ENCODE results near the gene LPP. TPM values are rescaled to one million over a fixed set of nuclear protein-coding genes. Genes with fewer than 3 reads are reported as not detected.

The LPP gene
- total RNA-seq, 6 donors from 2014 or later, result 86.0 to 196 (median 160) TPM

DNA sequence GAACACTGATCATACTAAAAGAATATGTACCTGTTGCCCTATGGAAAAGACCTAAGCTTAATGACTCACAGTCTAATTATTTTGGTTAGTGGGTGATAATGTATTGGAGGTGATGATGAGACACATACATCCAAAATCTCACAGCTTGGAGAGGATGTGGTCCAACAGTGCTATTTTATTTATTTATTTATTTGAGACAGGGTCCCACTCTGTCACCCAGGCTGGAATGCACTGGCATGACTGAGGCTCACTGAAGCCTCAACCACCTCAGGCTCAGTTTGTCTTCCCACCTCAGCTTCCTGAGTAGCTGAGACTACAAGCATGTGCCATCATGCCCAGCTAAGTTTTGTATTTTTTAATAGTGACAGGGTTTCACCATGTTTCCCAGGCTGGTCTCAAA is 35.0 kb downstream of the LPP start:
- TF ChIP-seq EP300 (IDR thresholded peaks at IDR 0.05) (no peak), POLR2AphosphoS5 (IDR thresholded peaks at IDR 0.05) (no peak), POLR2A (IDR thresholded peaks at IDR 0.05) (no peak)
- TF ChIP-seq, protein P1, sequence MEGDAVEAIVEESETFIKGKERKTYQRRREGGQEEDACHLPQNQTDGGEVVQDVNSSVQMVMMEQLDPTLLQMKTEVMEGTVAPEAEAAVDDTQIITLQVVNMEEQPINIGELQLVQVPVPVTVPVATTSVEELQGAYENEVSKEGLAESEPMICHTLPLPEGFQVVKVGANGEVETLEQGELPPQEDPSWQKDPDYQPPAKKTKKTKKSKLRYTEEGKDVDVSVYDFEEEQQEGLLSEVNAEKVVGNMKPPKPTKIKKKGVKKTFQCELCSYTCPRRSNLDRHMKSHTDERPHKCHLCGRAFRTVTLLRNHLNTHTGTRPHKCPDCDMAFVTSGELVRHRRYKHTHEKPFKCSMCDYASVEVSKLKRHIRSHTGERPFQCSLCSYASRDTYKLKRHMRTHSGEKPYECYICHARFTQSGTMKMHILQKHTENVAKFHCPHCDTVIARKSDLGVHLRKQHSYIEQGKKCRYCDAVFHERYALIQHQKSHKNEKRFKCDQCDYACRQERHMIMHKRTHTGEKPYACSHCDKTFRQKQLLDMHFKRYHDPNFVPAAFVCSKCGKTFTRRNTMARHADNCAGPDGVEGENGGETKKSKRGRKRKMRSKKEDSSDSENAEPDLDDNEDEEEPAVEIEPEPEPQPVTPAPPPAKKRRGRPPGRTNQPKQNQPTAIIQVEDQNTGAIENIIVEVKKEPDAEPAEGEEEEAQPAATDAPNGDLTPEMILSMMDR (IDR thresholded peaks at IDR 0.05), result no peak
- no peak overlapping the region for H3K4me3 ChIP-seq
- H3K9me3 ChIP-seq, result no peaks in the 10 kb centered on the region
- no peaks in the 10 kb centered on the region for H3K27me3 ChIP-seq
- peaks cover 0 to 19% (median 0%) of the 10 kb centered on the region in 4 donors for H3K36me3 ChIP-seq
- H3K27ac ChIP-seq, result no peak overlapping the region
- H3K4me1 ChIP-seq, result peaks cover 22 to 33% (median 26%) of the 10 kb centered on the region in 4 donors
- no peak for DNase-seq
- no peak for ATAC-seq (ENCODE audit: low FRiP score in 2 of 2)

DNA sequence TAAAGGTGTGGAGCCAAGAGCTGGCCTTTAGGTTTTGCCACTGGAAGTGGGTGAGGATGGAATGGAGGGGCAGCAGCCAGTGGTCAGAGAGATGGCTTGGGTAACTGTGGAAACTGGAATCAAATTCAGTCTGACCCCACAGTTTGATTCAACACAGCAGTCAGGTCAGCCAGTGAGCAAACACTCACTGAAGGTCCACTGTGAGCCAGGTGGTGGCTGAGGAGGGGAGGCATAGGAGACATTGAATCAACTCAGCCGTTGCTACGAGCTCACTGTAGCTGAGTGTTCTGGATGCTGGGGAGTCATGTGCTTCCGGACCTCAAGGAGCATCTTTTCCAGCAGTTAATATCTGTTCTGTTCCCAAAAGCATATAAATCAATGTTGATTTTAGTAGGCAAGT is 37.5 kb downstream of the LPP start:
- TF ChIP-seq POLR2A (IDR thresholded peaks at IDR 0.05) (no peak), EP300 (IDR thresholded peaks at IDR 0.05) (no peak), POLR2AphosphoS5 (IDR thresholded peaks at IDR 0.05) (no peak)
- TF ChIP-seq, protein P1 (IDR thresholded peaks at IDR 0.05), result no peak
- peaks cover 0 to 19% (median 0%) of the 10 kb centered on the region in 4 donors for H3K36me3 ChIP-seq
- H3K27me3 ChIP-seq, result no peaks in the 10 kb centered on the region
- DNase-seq, result no peak
- no peaks in the 10 kb centered on the region for H3K9me3 ChIP-seq
- H3K27ac ChIP-seq, result no peak overlapping the region
- peaks cover 10 to 19% (median 17%) of the 10 kb centered on the region in 4 donors for H3K4me1 ChIP-seq
- no peak for ATAC-seq (ENCODE audit: low FRiP score in 2 of 2)
- WGBS, 2 donors, result 96 to 98% methylated on average over 3 of the region's 3 CpGs
- H3K4me3 ChIP-seq, result no peak overlapping the region

DNA sequence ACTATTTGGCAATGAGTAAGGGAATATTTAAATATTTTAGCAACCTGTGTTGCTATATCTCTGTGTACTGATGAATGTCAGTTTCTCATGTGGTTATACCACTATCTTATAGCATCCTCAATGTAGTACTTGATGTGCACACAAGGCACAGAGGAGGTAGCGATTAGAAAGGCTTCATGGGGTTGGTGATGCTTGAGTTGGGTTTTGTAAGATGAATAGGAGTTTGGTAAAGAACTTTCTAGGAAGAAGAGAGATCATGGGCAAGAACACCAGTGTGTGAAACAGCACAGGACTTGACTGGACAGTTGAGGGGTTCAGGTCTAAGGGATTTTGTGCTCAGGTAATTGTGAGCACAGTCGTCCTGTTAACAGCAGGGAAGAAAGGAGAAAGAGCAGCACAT is 38.1 kb downstream of the LPP start:
- TF ChIP-seq EP300 (IDR thresholded peaks at IDR 0.05) (no peak), POLR2AphosphoS5 (IDR thresholded peaks at IDR 0.05) (no peak), POLR2A (IDR thresholded peaks at IDR 0.05) (no peak)
- TF ChIP-seq, protein P1 (IDR thresholded peaks at IDR 0.05), result no peak
- peaks cover 6 to 13% (median 12%) of the 10 kb centered on the region in 4 donors for H3K4me1 ChIP-seq
- H3K4me3 ChIP-seq, result no peak overlapping the region
- no peak overlapping the region for H3K27ac ChIP-seq
- no peaks in the 10 kb centered on the region for H3K9me3 ChIP-seq
- H3K27me3 ChIP-seq, result no peaks in the 10 kb centered on the region
- DNase-seq, result no peak
- 94 to 97% methylated on average over 2 of the region's 2 CpGs for WGBS, 2 donors
- H3K36me3 ChIP-seq, result peaks cover 0 to 19% (median 0%) of the 10 kb centered on the region in 4 donors
- no peak for ATAC-seq (ENCODE audit: low FRiP score in 2 of 2)

DNA sequence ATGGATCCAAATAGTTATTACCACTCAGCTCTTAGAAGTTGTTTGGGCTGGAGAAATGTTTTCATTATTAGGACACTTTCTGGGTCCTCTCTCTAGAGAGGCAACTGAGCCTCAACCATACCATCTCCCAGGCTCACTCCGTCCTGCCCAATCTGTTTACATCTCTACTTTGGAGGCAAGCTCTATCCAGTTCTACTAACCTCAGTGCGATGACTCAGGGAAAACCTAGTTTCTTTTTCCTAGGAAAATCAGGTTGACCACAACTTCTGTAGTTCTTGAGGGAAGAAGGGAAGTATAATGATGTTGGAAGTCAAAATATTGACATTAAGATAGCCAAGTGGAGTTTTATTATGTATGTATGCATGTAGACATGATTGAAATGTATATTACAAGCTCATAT is 40.4 kb downstream of the LPP start:
- H3K4me3 ChIP-seq, result no peak overlapping the region
- 91 to 94% methylated on average over 2 of the region's 2 CpGs for WGBS, 2 donors
- no peak for ATAC-seq (ENCODE audit: low FRiP score in 2 of 2)

More for the DNA sequence above, 40.4 kb downstream of the LPP start:
- peaks cover 0 to 19% (median 0%) of the 10 kb centered on the region in 4 donors for H3K36me3 ChIP-seq
- peaks cover 0 to 12% (median 2%) of the 10 kb centered on the region in 4 donors for H3K4me1 ChIP-seq
- H3K27ac ChIP-seq, result no peak overlapping the region
- H3K27me3 ChIP-seq, result no peaks in the 10 kb centered on the region
- no peak for DNase-seq
- no peaks in the 10 kb centered on the region for H3K9me3 ChIP-seq
- TF ChIP-seq, protein P1 (IDR thresholded peaks at IDR 0.05), result no peak
- no peak for TF ChIP-seq POLR2A (IDR thresholded peaks at IDR 0.05)
